ENCODE data around the gene RNF149. TPM values are rescaled to one million over a fixed set of nuclear protein-coding genes. Genes with fewer than 3 reads are reported as not detected.

Gene RNF149
- total and polyA plus RNA-seq, 2 experiments from 2014 or later, result 38.8 to 47.6 TPM

DNA sequence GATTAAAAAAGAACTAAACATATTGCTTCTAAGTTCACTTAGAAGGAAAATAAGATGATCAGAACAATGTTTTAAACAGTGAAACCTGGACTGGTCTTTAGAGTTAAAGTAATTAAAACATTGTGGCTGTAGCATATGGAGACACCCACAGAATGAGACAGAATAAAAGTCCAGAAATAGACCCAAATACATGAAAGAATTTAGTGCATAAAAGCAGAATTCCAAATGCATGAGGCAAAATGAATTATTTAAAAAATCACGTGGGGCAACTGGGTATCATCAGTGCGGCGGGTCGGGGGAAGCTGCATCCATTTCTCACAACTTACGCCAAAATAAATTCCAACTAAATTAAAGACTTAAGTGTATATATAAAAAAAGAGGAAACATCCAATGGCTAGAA, 12.1 kb downstream of the RNF149 start:
- TF ChIP-seq POLR2AphosphoS5 (IDR thresholded peaks at IDR 0.05; ENCODE audit: low read depth) (no peak), STAT1 (IDR thresholded peaks at IDR 0.05; ENCODE audit: unreplicated experiment) (no peak), EZH2 (IDR thresholded peaks at IDR 0.05; ENCODE audit: low read depth, unreplicated experiment) (no peak), EZH2phosphoT487 (IDR thresholded peaks at IDR 0.05; ENCODE audit: unreplicated experiment) (no peak), ZNF462 (CRISPR knock-in tag; IDR thresholded peaks at IDR 0.05) (no peak), REST (IDR thresholded peaks at IDR 0.05; ENCODE audit: unreplicated experiment) (no peak), NANOG (IDR thresholded peaks at IDR 0.05; ENCODE audit: borderline replicate concordance) (no peak), ZNF331 (CRISPR knock-in tag; IDR thresholded peaks at IDR 0.05; ENCODE audit: low read depth) (no peak), CREB1 (CRISPR knock-in tag; IDR thresholded peaks at IDR 0.05; ENCODE audit: low read depth) (no peak), CTCF (conservative IDR thresholded peaks at IDR 0.05; ENCODE audit: low read depth in 2 of 2) (no peak), JUNB (IDR thresholded peaks at IDR 0.05; ENCODE audit: unreplicated experiment) (no peak), ZNF114 (CRISPR knock-in tag; IDR thresholded peaks at IDR 0.05) (no peak)
- TF ChIP-seq, protein P1, sequence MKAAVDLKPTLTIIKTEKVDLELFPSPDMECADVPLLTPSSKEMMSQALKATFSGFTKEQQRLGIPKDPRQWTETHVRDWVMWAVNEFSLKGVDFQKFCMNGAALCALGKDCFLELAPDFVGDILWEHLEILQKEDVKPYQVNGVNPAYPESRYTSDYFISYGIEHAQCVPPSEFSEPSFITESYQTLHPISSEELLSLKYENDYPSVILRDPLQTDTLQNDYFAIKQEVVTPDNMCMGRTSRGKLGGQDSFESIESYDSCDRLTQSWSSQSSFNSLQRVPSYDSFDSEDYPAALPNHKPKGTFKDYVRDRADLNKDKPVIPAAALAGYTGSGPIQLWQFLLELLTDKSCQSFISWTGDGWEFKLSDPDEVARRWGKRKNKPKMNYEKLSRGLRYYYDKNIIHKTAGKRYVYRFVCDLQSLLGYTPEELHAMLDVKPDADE (IDR thresholded peaks at IDR 0.05), result no peak
- Mint-ChIP-seq H3K36me3 (ENCODE audit: low read depth) (peaks cover 2% of the 10 kb centered on the region; the same call in 2 of the 3 replicates), H3K4me1 (peaks cover 9% of the 10 kb centered on the region), H3K4me3 (no peak overlapping the region), H3K9me3 (no peaks in the 10 kb centered on the region), H3K27me3 (ENCODE audit: insufficient read depth, low read depth, poor library complexity) (no peaks in the 10 kb centered on the region), H3K27ac (no peak overlapping the region)
- H3K4me1 ChIP-seq (ENCODE audit: insufficient read depth), result 0 out of 2 replicates have a peak, but pooled peaks cover 2% of the 10 kb centered on the region
- no peaks in the 10 kb centered on the region; the same call in 1 of the 2 replicates for H3K36me3 ChIP-seq (ENCODE audit: insufficient read depth)
- no peak overlapping the region for H3K4me3 ChIP-seq
- H3K4me2 ChIP-seq, result no peak overlapping the region
- H3K27ac ChIP-seq (ENCODE audit: low read depth), result no peak overlapping the region
- ATAC-seq (no peak), DNase-seq (ENCODE audit: low spot score) (no peak)
- H3K79me2 ChIP-seq (replicated peaks; ENCODE audit: insufficient read depth), result peaks cover 74% of the 10 kb centered on the region
- H4K20me1 ChIP-seq (replicated peaks; ENCODE audit: insufficient read depth), result peaks cover 30% of the 10 kb centered on the region; the same call in 1 of the 2 replicates
- no peaks in the 10 kb centered on the region for H3F3A ChIP-seq (replicated peaks; ENCODE audit: low read depth)
- H2AFZ ChIP-seq, result no peak overlapping the region
- H3K9me2 ChIP-seq (ENCODE audit: insufficient read depth), result no peaks in the 10 kb centered on the region
- no peaks in the 10 kb centered on the region for H3K27me3 ChIP-seq (ENCODE audit: insufficient read depth)
